Gastroesophageal sphincter (tissue), 3 donors: ENCODE measurements around the gene CREB1.

Experiments used
- CTCF ChIP-seq, 4 experiments: fragments of 200-600 bp in 2 of 4; fragments of 450-650 bp in 2 of 4; sonication (generic) in 1 of 4; IDR thresholded peaks; one replicate each; pipeline ENCODE4 v1.5.1; 2017 to 2019; ENCODE audit warnings: antibody characterized with exemption in 4 of 4, mild to moderate bottlenecking in 2 of 4, moderate library complexity in 2 of 4
- EP300 ChIP-seq: sonication (generic); formaldehyde crosslinking; IDR thresholded peaks from one replicate; pipeline ENCODE4 v1.6.1; 2017; ENCODE audit warnings: antibody characterized with exemption, mild to moderate bottlenecking
- POLR2A ChIP-seq, 2 donors: fragments of 450-650 bp; IDR thresholded peaks; one replicate each; pipeline ENCODE4 v1.6.1; 2017; ENCODE audit warnings: antibody characterized with exemption in 2 of 2, mild to moderate bottlenecking in 2 of 2, moderate library complexity in 1 of 2

GRCh38 chr2:207484444-207485391 is 45.0 kb upstream of the CREB1 start:
- TF ChIP-seq POLR2A (IDR thresholded peaks at IDR 0.05), result no peak
- TF ChIP-seq EP300, result no peak
- no peak for TF ChIP-seq CTCF (IDR thresholded peaks at IDR 0.05)
